ENCODE results near the gene LTB. TPM values are rescaled to one million over a fixed set of nuclear protein-coding genes. Genes with fewer than 3 reads are reported as not detected.

Gene LTB
- total RNA-seq, 1 experiment from 2014 or later, result not detected

DNA sequence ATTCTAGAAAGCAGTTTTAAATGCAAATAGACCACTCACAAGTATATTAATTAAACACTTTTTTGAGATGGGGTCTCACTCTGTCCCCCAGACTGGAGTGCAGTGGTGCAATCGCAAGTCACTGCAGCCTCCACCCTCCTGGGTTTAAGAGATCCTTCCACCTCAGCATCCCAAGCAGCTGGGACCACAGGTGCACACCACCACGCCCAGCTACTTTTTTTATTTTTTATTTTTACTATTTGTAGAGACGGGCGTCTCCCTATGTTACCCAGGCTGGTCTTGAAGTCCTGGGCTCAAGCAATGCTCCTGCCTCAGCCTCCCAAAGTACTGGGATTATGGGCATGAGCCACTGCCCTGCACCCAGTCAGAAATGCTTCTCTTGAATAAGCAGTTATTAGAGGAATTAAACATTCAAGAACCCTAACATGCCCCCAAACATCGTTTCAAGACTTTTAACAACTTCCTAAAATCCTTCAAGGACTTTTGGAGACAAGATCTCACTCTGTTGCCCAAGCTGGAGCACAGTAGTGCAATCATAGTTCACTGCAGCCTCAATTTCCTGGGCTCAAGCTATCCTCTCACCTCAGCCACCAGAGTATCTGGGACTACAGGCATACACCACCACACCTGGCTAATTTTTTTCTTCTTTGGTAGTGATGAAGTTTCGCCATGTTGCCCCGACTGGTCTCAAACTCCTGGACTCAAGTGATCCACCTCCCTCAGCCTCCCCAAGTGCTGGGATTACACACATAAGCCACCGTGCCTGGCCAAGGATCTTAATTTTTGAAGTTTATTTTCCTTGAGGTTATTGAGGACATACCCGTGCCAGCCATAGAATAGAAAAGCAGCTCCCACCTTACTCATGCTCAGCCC, 50.2 kb downstream of the LTB start:
- DNase-seq (ENCODE audit: extremely low read depth, low read depth), result no peak

DNA sequence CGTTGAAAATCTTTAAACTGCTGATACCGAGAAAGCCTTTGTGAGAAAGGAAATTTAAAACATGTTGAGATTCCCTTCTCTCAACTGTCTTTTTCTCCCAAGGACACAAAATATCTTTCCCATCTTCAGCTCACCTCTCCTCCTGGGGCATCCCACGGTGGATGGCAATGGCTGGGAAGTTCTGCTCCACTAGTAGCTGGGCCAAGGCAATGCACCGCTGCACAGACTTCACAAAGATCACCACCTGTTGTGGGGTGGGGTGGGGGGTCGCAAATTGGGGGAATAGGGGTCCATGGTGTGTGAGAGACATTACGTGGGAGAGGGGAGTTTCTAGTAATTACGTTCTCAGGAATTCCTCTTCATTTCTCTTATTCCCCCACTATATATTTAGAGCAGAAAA, 51.1 kb downstream of the LTB start:
- no peak for DNase-seq (ENCODE audit: extremely low read depth, low read depth)

DNA sequence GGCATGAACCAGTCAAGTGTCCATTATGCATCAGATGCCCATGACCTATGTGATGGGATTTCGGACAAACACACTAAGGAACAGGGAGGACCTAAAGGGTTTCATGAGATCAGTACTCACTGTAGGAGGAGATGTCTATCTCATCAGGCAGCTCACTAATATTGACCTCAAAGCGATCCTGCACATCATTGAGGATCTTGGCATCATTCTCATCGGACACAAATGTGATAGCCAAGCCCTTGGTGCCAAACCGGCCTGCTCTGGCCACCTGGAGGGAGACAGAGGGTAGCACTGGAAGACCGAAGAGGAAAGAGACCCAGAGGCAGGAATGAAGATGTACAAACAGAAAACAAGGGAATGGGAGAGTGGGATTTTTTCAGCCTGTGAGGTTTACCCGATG, 51.6 kb downstream of the LTB start:
- no peak for DNase-seq (ENCODE audit: extremely low read depth, low read depth)

Small RNA genes lying within 50 kb of the gene (small RNA-seq; reads per million reads assigned to genes)
- gene SNORA38, result 8.5 to 24.7 reads per million in 2 experiments
- 51.0 to 234 reads per million in 2 experiments for gene SNORD117
- gene SNORD84, result 0 reads per million in 2 experiments
- 0 reads per million in 2 experiments for gene UQCRHP1

Other genes starting within 250 kb of the LTB start
- 125 and 133 TPM in 2 replicates for gene HLA-B, start 225.2 kb downstream of the LTB start, total RNA-seq (2014; rRNA removed; shearing (Covaris generic))
- 13.7 and 15.2 TPM in 2 replicates for gene MICA, start 178.8 kb downstream of the LTB start, total RNA-seq (2014; rRNA removed; shearing (Covaris generic))
- 6.5 and 6.8 TPM in 2 replicates for gene MICB, start 84.3 kb downstream of the LTB start, total RNA-seq (2014; rRNA removed; shearing (Covaris generic))
- gene MCCD1, start 53.5 kb downstream of the LTB start, total RNA-seq (2014; rRNA removed; shearing (Covaris generic)), result not detected in 2 replicates
- 488 and 493 TPM in 2 replicates for gene DDX39B, start 40.4 kb downstream of the LTB start, total RNA-seq (2014; rRNA removed; shearing (Covaris generic))
- 0.23 and 0.27 TPM in 2 replicates for gene ATP6V1G2, start 35.8 kb downstream of the LTB start, total RNA-seq (2014; rRNA removed; shearing (Covaris generic))
- 20.5 and 20.6 TPM in 2 replicates for gene NFKBIL1, start 34.8 kb downstream of the LTB start, total RNA-seq (2014; rRNA removed; shearing (Covaris generic))
- gene LTA, start 10.1 kb downstream of the LTB start, total RNA-seq (2014; rRNA removed; shearing (Covaris generic)), result not detected in 2 replicates
- gene TNF, start 6.9 kb downstream of the LTB start, total RNA-seq (2014; rRNA removed; shearing (Covaris generic)), result not detected in 2 replicates
- gene LST1, start 3.9 kb upstream of the LTB start, total RNA-seq (2014; rRNA removed; shearing (Covaris generic)), result not detected in 2 replicates
- gene NCR3, start 10.6 kb upstream of the LTB start, total RNA-seq (2014; rRNA removed; shearing (Covaris generic)), result not detected in 2 replicates
- not detected in 2 replicates for gene AIF1, start 32.8 kb upstream of the LTB start, total RNA-seq (2014; rRNA removed; shearing (Covaris generic))
- gene PRRC2A, start 38.3 kb upstream of the LTB start, total RNA-seq (2014; rRNA removed; shearing (Covaris generic)), result 68.9 and 72.2 TPM in 2 replicates
- 113 and 133 TPM in 2 replicates for gene BAG6, start 70.2 kb upstream of the LTB start, total RNA-seq (2014; rRNA removed; shearing (Covaris generic))
- 2.4 and 2.8 TPM in 2 replicates for gene APOM, start 73.5 kb upstream of the LTB start, total RNA-seq (2014; rRNA removed; shearing (Covaris generic))
- 10.1 and 10.9 TPM in 2 replicates for gene C6orf47, start 78.4 kb upstream of the LTB start, total RNA-seq (2014; rRNA removed; shearing (Covaris generic))
- 11.6 and 11.7 TPM in 2 replicates for gene GPANK1, start 82.6 kb upstream of the LTB start, total RNA-seq (2014; rRNA removed; shearing (Covaris generic))
- gene CSNK2B, start 83.7 kb upstream of the LTB start, total RNA-seq (2014; rRNA removed; shearing (Covaris generic)), result 110 and 131 TPM in 2 replicates
- 1.9 and 2.8 TPM in 2 replicates for gene LY6G5B, start 87.6 kb upstream of the LTB start, total RNA-seq (2014; rRNA removed; shearing (Covaris generic))
- gene LY6G5C, start 98.6 kb upstream of the LTB start, total RNA-seq (2014; rRNA removed; shearing (Covaris generic)), result 0.95 and 1.3 TPM in 2 replicates
- 40.5 and 55.7 TPM in 2 replicates for gene ABHD16A, start 120.9 kb upstream of the LTB start, total RNA-seq (2014; rRNA removed; shearing (Covaris generic))
- not detected in 2 replicates for gene LY6G6F, start 124.4 kb upstream of the LTB start, total RNA-seq (2014; rRNA removed; shearing (Covaris generic))
- not detected in 2 replicates for gene LY6G6D, start 132.9 kb upstream of the LTB start, total RNA-seq (2014; rRNA removed; shearing (Covaris generic))
- not detected in 2 replicates for gene LY6G6C, start 139.3 kb upstream of the LTB start, total RNA-seq (2014; rRNA removed; shearing (Covaris generic))
- not detected in 2 replicates for gene MPIG6B, start 140.9 kb upstream of the LTB start, total RNA-seq (2014; rRNA removed; shearing (Covaris generic))
- 16.4 and 19.1 TPM in 2 replicates for gene DDAH2, start 146.9 kb upstream of the LTB start, total RNA-seq (2014; rRNA removed; shearing (Covaris generic))
- 376 and 448 TPM in 2 replicates for gene CLIC1, start 154.1 kb upstream of the LTB start, total RNA-seq (2014; rRNA removed; shearing (Covaris generic))
- 18.6 and 19.8 TPM in 2 replicates for gene MSH5, start 157.6 kb upstream of the LTB start, total RNA-seq (2014; rRNA removed; shearing (Covaris generic))
- gene SAPCD1, start 180.2 kb upstream of the LTB start, total RNA-seq (2014; rRNA removed; shearing (Covaris generic)), result 2.8 and 4.7 TPM in 2 replicates
- 0.47 and 0.81 TPM in 2 replicates for gene VWA7, start 194.9 kb upstream of the LTB start, total RNA-seq (2014; rRNA removed; shearing (Covaris generic))
- 42.1 and 46.7 TPM in 2 replicates for gene VARS1, start 213.3 kb upstream of the LTB start, total RNA-seq (2014; rRNA removed; shearing (Covaris generic))
- 62.6 and 64.3 TPM in 2 replicates for gene LSM2, start 224.5 kb upstream of the LTB start, total RNA-seq (2014; rRNA removed; shearing (Covaris generic))
- gene HSPA1L, start 232.9 kb upstream of the LTB start, total RNA-seq (2014; rRNA removed; shearing (Covaris generic)), result 0.82 and 1.0 TPM in 2 replicates
- 43.3 and 46.7 TPM in 2 replicates for gene HSPA1A, start 233.1 kb upstream of the LTB start, total RNA-seq (2014; rRNA removed; shearing (Covaris generic))
- gene HSPA1B, start 245.3 kb upstream of the LTB start, total RNA-seq (2014; rRNA removed; shearing (Covaris generic)), result 58.3 and 60.4 TPM in 2 replicates